NCI-H1930 (cell line): ENCODE results near the gene SRP68.

Experiments used
- DNase-seq, 2 experiments: peaks; one replicate each; lab custom pipeline; 2025; lab: John Stamatoyannopoulos, UW

Gene SRP68

DNA sequence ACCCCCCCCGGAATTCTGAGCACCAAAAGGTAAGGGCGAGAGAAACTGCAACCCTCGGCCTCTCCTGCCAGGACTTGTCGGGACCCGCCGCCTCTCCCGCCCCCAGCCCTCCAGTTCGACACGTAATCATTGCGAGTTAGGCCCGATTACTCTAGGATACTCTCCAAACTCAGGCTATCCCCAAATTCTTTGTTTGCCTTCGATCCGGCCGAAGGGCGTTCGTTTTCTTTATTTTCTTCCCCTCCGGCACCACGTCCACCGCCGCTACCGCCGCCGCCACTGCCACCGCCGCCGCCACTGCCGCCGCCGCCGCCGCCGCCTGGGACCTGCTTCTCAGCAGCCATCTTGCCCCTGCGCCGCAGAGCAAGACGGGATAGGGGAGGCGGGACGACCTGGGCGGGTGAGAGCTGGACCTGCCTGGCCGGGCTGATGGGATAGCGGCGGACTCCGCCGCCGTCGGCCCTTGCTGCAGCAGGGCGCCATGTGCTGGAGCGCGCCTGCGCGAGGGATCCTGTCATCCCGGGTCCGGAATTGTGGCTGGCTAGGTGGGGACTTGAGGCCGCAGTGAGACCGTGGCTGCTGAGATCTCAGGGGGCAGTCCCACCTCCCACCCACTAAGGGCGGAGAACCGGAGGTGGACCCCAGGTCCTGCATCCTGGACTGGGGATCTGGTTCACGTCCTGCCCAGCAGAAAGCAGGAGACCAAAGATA lies at the start of gene SRP68:
SRP68 (minus strand) TSS at position 370 of the 711 bp plus-strand sequence; CDS start at position 344, 26 bp downstream.
- peak; percentile 92 to 94 for DNase-seq

DNA sequence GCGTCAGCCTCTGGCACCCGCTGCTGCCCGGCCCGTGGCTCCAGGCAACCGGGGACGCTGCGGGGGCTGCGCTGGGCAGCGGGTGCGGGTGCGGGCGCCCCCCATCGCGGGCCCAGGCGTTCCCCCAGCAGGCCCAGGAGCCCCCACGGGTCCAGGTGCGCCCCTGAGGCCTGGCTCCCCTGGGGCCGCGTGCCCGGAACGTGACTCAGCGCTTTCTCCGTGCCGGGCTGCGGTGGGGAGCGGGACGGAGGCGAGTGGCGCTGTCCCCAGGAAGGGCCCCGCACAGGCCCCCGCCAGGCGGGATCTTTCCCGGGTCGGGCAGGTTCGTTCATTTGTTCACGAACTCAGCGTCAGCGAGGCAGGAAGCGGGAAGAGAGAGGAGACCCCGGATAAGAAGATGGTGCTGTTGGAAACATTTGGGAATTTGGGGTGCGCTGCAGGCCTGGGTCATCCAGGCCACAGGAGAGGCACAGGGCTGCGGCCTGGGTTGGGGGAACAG lies 49.7 kb upstream of the SRP68 start:
- no peak for DNase-seq

DNA sequence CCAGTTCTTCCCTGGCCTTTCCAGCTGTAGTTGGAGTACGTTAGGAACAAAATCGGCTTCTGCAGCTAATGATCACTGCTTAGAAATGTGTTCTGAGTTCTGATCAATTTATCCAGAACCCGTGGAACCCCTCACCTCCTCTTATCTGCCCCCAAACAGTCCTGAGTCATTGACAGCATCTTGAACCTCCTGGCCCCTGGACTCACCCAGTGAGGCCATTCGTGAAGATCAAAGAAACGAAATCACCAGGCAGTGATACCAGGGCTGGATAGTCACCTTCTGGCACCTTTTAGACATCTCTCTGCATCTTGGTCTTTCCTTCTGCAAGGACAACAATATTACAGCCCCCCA lies 48.3 kb upstream of the SRP68 start:
- no peak for DNase-seq

DNA sequence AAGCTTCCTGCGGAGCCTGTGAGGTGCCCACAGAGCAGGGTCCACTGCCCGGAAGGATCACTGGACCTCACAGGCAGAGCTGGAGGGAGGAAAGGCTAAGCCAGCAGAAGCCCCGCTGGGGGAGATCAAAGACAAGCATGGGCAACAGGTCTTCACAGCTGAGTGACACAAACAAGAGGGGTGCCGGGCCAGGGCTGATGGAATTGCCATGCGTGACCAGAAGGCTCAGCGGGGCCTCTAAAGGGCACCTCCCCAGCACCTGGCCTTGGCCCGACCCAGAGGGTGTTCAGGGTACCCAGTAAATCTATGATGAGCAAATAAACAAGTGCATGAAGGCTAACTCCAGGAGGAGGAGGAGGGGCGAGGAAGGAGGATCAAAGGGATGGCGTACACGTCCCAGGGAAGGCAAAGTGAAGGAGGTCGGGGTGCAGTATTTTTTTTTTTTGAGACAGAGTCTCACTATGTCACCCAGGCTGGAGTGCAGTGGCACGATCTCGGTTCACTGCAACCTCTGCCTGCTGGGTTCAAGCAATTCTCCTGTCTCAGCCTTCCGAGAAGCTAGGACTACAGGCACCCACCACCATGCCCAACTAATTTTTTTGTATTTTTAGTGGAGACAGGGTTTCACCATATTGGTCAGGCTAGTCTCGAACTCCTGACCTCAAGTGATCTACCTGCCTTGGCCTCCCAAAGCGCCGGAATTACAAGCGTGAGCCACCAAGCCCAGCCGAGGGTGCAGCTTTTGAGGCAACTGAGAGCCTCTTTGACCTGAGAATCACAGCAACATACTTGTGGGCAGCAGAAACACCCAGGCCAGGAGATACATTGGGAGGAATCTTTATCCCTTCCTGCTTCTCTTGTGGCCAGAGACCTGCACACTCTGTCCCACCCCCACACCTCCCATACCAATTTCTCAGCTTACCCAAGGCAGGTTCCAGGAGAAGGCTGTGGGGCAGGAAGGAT lies 47.4 kb upstream of the SRP68 start:
- DNase-seq, result no peak

DNA sequence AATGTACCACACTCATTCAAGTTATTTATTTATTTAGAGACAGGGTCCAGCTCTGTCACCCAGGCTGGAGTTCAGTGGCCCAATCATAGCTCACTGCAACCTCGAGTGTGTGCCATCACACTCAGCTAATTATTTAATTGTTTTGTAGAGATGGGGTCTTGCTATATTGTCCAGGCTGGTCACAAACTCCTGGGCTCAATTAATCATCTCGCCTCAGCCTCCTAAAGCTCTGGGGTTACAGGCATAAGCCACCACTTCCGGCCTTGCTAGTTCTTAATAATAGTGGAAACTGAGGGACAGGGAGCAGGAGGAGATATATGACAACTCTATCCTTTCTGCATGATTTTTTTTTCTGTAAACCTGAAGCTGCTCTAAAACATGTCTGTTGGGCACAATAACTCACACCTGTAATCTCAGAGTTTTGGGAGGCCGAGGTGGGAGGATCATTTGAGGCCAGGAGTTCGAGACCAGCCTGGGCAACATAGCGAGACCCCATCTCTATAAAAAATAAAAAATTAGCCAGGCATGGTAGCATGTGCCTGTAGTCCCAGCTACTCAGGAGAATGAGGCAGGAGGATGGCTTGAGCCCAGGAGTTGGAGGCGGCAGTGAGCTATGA lies 42.9 kb upstream of the SRP68 start:
- no peak for DNase-seq

DNA sequence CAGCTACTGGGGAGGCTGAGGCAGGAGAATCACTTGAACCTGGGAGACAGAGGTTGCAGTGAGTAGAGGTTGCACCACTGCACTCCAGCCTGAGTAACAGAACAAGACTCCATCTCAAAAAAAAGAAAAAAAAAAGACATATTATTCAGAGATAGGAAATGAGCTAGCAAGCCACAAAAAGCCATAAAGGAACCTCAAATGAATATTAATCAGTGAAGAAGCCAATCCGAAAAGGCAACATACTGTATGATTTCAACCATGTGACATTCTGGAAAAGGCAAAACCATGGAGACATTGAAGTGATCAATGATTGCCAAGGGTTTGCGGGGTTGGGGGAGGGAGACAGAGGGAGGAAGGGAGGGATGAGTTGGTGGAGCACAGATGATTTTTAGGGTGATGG lies 39.6 kb upstream of the SRP68 start:
- no peak for DNase-seq

DNA sequence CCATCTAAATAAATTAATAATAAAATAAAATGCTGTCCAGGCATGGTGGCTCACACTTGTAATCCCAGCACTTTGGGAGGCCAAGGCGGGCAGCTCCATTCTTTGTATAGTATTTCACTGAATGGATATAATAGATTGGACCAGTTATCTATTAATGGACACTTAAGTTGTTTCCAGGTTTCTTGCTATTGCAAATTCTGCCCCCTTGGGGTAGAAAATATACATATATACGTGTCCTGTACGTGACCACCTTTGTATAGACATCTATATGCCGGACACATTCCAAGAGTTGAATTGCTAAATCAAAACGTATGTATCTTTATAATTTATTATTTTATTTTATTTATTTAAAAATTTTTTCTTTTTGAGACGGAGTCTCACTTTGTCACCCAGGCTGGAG lies 35.2 kb upstream of the SRP68 start:
- peak in 1 of 2 experiments; percentile 37 for DNase-seq

DNA sequence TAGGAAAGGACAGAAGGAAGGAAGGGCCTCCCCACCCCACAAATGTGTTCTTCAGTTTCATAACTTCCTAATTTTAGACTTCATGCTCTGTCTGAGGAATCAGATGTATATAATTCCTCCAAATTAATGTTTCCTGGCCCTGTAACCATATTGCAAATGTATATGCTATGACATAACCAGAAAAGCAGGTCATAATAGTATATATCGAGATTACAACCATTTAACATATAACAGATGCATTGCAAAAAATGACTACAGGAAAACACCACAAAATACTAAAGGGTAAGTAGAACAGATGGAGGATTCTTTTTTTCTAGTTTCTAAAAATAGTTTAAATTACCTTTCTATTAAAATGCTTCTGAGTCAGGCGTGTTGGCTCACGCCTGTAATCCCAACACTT lies 34.4 kb upstream of the SRP68 start:
- DNase-seq, result no peak

DNA sequence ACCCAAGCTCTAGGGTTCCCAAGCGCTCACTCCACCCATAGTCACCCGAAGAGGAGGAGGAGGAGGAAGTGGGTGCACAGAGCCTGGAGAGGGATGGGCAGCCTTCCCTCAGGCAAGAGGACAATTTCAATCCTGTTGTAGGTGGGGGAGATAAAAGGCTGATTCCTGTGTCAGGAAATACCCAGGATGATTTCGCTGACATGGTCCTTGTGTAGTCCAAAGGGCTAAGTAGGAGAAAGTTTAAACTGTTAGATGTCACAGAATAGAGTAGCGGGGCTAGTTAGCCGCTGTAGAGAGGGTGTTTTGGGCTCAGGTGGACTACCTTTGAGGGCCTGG lies 32.5 kb upstream of the SRP68 start:
- no peak for DNase-seq

DNA sequence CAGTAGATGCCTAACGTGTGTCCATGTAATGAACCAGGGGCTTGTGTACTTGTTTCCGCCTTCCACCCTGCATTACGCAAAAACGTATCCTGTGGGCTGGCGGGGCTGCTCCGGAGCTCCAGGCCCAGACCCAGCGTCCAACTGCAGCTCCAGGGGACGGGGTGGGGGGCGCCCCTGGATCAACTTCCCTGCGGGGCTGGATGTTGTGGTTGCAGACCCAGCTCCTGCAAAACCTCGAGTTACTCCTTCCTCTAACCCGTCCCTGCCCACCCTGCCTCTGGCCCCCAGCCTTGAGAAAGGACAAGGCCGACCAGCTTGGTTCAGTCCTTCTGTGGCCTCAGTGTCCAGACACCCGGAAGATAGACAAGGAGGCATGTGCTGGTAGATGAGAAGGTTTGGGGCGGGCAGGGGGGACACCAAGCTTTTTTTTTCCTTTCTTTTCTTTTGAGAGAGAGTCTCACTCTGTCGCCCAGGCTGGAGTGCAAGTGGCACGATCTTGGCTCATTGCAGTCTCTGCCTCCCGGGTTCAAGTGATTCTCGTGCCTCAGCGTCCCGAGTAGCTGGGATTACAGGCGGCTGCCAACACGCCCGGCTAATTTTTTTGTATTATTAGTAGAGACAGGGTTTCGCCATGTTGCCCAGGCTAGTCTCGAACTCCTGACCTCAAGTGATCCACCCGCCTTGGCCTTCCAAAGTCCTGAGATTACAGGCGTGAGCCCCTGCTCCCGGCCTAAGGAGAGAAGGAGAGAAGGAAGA lies 32.0 kb upstream of the SRP68 start:
- no peak for DNase-seq

DNA sequence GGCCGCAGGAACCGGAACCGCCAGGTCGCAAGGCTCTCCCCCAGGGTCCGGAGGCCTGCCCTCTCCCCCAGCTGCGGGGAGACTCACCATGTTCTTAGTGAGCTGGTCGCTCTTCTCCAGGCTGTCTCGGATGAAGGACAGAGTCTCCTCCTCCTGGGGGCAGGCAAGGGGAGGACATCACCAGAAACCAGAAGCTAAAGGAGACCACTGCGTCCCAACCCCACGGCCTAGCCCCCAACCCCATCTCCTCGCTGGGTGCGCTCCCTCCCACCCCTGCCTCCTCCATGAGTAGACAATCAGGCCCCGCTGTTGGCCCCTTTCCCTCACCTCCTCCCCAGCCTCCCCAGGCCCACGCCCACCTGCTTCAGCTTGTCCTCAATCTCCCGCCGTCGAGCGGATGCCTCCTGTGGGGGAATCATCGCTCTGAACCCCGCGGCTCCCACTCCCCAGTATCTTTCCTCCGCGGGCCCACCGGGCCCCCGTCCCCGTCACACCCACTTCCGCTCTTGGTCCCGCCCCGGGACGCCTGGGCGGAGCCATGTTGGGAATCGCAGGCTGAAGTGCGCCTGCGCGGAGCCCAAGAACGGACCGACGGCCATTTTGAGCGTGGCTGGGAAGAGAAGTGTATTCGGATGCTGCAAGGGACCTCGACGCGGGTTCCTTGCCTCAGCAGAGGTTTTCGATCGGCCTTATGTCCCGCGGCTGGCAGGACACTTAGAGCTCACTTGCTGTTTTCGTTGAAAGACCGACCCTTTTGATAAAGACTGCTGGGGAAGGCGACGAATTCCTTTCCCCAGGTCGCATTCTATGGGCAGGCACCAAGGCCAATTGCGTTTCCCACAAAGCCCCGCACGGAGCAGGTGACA lies 31.2 kb upstream of the SRP68 start, which contains the start of gene EXOC7:
EXOC7 (minus strand) TSS at position 514 of the 866 bp plus-strand sequence; CDS start at position 419, 95 bp downstream.
- peak; percentile 93 to 98 for DNase-seq

DNA sequence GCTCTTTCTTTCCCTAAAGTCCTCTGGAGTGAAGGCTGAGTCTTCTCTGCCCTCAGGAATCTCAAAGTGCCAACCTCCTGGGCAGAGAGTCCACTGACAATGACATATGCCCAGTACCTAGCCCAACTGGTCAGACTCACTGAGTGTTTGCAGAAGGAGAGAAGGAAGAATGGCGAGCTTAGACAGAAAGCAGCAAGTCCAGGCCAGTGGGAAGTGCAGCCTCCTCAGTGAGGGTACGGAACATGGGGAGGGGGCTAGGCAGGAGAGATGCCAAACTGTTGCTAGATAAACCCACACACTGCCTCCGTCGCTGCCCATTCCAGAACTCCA lies 30.6 kb upstream of the SRP68 start:
- DNase-seq, result no peak

DNA sequence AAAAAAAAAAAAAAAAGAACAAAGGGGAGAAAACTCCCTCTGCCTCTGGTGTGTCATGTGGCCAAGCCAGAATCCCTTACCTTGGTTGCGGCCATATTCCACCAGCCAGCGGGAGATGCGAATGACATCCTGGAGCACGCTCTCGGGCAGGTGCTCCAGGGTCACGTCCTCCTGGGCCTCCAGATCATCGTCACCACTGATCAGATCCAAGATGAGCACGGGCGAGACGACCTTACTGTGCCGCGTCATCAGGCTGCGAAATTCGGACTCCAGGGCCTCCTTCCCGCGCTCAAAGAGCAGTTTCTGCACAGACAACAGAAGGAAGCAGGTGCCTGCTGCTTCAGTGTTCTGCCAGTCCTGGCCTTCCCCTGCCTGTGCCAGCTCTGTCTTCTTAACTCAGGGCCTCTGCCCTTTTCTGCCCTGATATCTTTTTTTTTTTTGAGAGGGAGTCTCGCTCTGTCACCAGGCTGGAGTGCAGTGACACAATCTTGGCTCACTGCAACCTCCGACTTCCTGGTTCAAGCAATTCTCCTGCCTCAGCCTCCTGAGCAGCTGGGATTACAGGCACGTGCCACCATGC lies 25.5 kb upstream of the SRP68 start:
- DNase-seq, result no peak

DNA sequence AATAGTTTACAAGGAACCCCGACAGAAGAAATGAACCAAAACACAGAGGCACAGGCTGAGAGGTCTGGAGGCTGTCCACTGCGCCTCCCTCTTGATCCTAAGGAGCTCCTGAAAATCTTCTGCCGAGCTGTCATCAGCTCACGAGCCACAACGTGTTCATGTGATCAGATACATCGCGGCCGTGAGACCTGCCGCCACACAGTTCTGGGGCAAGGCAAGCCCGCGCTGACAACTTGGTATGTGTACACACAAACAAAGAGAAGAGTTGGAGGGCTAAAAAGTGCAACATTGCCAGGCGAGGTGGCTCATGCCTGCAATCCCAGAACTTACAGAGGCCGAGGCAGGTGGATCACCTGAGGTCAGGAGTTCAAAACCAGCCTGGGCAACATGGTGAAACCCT lies 23.6 kb upstream of the SRP68 start:
- DNase-seq, result no peak

DNA sequence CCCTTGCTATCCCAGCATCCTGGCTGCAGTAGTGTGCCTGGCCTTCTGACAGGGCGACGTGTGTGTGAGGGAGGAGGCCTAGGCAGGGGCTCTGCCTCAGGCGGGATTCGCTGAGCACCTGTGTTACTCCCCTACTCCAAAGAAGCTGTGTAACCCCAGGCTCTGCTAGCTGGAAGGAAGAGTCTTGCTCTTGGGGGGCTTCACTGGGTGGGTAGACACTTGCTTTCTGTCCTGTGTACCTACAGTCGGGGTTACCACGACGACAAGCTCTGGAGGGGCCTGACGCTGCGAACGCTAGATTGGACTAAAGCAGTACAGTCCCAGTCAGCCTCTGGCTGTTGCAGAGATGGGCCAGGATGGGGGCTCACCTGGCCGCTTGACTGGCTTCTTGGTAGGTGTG lies 21.7 kb upstream of the SRP68 start:
- no peak for DNase-seq

DNA sequence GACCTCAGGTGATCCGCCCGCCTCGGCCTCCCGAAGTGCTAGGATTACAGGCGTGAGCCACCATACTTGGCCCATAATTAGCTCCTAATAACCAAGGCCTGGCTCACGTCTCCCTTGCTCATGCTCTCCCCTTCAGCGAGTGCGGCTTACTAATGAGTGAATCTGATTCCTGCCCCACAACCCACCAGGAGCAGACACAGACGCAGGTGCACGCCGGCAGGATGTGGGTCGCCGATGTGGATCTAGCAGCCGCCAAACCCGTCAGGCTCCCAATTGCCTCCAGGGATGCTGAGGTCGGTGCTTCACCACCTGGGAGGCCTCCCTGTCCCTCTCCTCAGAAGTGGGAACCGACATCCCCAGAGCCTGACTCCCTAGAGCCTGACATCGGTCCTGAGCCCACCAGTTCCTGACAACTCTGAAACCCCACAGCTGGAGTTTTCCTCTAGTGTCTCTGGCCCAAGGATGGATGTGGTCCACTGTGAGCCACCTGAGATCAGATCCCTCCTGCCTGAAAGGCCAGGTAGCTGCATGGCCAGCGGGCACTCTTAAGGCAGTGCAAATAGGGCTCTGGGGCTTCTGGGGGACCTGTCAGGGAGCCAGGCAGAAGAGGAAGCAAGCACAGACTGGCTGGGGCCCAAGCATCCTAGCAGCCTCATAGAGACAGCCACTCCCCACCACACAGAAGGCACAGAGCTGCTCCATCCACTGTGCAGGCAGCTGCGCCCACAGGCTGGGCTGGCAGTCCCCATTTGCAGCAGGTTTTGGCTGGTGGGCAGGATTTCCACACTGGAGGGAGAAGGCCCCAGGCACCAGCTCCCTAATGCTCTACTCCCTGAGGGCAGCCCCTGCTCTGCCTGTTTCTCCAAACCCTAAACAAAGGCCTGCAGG lies 20.5 kb upstream of the SRP68 start:
- DNase-seq, result no peak

DNA sequence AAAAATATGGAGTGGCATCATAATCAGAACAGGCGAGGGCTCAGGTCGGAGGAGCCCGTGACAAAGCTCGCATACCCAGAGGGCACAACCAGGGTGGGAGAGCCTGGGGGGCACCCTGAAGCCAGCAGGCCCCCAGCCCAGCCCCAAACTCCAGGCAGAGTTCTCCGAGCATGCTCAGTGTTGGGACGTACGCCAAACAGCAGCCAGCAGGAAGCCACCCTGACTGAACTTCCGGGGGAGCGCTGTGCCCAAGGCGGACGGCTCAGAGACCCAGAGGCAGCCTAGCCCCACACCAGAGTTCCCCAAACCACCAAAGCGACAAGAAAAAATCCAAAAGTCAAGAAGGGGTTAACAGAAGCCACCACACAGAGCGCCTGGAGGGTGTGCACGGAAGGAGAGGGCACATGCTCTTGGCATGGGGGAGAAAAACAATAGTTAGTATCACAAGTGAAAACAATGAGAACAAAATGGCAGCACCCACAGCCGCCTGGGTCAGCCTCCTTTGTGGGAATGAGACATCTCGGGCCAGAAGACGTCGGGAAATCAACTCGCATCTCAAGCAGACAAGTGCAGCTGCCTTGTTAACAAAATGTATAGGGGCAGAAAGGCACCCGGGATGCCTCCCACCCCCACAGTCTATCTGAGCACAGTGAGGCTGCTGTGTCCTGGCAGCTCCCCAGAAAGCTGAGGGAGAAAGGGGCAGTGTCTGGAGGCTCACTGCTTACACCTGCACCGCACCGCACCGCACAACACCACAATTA lies 19.4 kb upstream of the SRP68 start:
- no peak for DNase-seq

DNA sequence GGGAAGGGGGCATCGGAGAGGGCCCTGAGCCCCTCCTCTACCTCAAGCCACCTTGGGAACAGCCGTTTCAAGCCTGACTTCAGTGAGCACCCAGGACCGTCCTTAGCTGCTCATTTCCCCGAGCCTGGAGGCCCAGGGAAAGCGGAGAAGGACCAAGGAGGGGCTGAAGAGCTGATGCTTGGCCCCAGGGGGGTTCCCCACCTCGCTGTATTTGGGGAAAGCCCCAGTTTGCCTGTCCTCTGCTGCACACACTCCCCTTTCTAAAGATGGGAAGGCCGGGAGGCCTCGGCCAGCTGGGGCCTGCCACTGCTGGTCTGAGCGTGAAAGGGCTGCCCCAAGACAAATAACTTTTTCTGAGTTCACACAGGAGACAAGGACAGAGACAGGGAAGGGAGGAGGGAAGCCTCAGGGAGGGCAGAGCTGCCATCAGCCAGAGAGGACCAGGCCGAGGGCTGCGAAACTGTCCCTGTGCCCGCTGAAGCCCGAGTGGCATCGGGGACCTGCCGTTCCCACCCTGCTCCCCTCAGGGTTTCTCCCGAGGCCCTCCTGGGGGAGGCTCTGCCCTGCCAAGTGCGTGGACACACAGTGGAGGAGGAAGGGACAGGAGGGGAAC lies 18.3 kb upstream of the SRP68 start:
- no peak for DNase-seq
